Epithelial cell of esophagus (primary cell): Measurements from ENCODE around the gene CSNK2A2.
A peak's percentile ranks its signal among the peaks of the same experiment; 100 is the strongest.

Experiments used
- DNase-seq: peaks from one replicate; pipeline ENCODE4 v3.0.0; 2010; ENCODE audit warnings: low read depth
- H3K4me3 ChIP-seq: 2 replicates; pipeline ENCODE4 v1.5.1; 2011; ENCODE audit warnings: mild to moderate bottlenecking, low read length, control low read depth
- CTCF ChIP-seq: IDR thresholded peaks from 2 replicates; pipeline ENCODE4 v1.5.1; 2011; ENCODE audit warnings: low read depth, mild to moderate bottlenecking, low read length, control low read depth, inconsistent platforms; ENCODE audit not compliant: insufficient read depth; ENCODE audit errors: missing control alignments

The CSNK2A2 gene

GRCh38 chr16:58198022-58198683 is at the start of gene CSNK2A2:
CSNK2A2 (minus strand) TSS chr16:58198106; CDS start chr16:58197736, 370 bp downstream.
- TF ChIP-seq CTCF: peak; percentile 6
- H3K4me3 ChIP-seq: peak within 1 kb of the TSS; percentile 76
- DNase-seq: peak; percentile 74

- peak; percentile 32 for TF ChIP-seq CTCF
- no peak overlapping the region for H3K4me3 ChIP-seq
- DNase-seq: peak; percentile 90
These were observed 45.7 kb upstream of the CSNK2A2 start for GRCh38 chr16:58243528-58244004.

GRCh38 chr16:58236831-58237230 is 38.9 kb upstream of the CSNK2A2 start:
- no peak for TF ChIP-seq CTCF
- H3K4me3 ChIP-seq: no peak overlapping the region
- no peak for DNase-seq

GRCh38 chr16:58236231-58236690 is 38.4 kb upstream of the CSNK2A2 start:
- TF ChIP-seq CTCF: no peak
- peak overlapping the region; percentile 49 for H3K4me3 ChIP-seq
- peak; percentile 68 for DNase-seq

- no peak for DNase-seq
- TF ChIP-seq CTCF: no peak
- no peak overlapping the region for H3K4me3 ChIP-seq
These were observed 37.8 kb upstream of the CSNK2A2 start for GRCh38 chr16:58235663-58236062.

- no peak overlapping the region for H3K4me3 ChIP-seq
- no peak for DNase-seq
- TF ChIP-seq CTCF: no peak
These were observed 37.1 kb upstream of the CSNK2A2 start for GRCh38 chr16:58234831-58235595.
